Astrocyte of the cerebellum (primary cell): ENCODE measurements around the gene CAMTA1.

ENCODE experiments used
- DNase-seq: peaks from one replicate; pipeline ENCODE4 v3.0.0-alpha.2; 2011; ENCODE audit warnings: low read depth
- H3K4me3 ChIP-seq: 2 replicates; pipeline ENCODE4 v1.5.1; 2011; ENCODE audit warnings: mild to moderate bottlenecking, low read depth, low read length, moderate library complexity
- in situ Hi-C: cut with HindIII; loops from 2 replicates; pipeline ENCODE4 v1.10.0; 2017; ENCODE audit warnings: low sequenced_read_pairs
- TF ChIP-seq, protein P1 (sequence below): IDR thresholded peaks from 2 replicates; pipeline ENCODE4 v1.5.1; 2012; ENCODE audit warnings: low read length, low read depth, moderate library complexity, mild to moderate bottlenecking; ENCODE audit errors: missing control alignments

CAMTA1 gene

DNA sequence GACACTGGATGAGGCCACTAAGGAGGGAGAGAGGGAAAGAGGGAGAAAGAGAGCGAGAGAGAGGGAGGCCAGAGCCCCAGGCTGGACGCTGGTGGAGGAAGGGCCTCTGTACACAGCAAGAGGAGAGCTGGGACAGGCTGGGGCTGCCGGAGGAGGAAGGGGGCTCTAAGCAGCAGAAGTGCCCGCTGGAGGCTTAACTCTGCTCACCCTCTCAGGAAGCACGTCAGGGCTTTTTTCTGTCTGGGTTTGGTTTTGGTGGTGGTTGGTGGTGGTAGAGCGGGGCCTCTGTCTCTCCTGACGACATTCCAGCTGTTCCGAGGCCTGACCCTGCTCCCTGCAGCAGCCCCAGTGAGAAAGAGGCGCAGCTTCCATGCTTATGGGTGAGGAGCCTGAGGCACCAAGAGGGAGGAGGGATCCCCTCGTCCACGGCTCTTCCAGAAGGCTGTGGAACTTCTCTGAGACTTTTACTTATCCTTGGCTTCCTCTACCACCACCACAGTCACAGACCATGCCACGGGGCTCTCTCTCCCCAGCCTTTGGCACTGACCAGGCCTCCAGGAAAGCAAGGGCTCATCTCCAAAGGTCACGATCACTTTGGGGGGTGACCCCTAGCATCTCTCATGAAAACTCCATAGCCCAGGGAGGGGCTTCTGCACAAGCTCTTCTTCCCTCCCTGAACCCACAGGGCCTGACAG lies 849.4 kb downstream of the CAMTA1 start:
- no peak for DNase-seq
- H3K4me3 ChIP-seq: no peak overlapping the region
- in situ Hi-C loops: no loop called here
- TF ChIP-seq, protein P1, sequence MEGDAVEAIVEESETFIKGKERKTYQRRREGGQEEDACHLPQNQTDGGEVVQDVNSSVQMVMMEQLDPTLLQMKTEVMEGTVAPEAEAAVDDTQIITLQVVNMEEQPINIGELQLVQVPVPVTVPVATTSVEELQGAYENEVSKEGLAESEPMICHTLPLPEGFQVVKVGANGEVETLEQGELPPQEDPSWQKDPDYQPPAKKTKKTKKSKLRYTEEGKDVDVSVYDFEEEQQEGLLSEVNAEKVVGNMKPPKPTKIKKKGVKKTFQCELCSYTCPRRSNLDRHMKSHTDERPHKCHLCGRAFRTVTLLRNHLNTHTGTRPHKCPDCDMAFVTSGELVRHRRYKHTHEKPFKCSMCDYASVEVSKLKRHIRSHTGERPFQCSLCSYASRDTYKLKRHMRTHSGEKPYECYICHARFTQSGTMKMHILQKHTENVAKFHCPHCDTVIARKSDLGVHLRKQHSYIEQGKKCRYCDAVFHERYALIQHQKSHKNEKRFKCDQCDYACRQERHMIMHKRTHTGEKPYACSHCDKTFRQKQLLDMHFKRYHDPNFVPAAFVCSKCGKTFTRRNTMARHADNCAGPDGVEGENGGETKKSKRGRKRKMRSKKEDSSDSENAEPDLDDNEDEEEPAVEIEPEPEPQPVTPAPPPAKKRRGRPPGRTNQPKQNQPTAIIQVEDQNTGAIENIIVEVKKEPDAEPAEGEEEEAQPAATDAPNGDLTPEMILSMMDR: no peak

DNA sequence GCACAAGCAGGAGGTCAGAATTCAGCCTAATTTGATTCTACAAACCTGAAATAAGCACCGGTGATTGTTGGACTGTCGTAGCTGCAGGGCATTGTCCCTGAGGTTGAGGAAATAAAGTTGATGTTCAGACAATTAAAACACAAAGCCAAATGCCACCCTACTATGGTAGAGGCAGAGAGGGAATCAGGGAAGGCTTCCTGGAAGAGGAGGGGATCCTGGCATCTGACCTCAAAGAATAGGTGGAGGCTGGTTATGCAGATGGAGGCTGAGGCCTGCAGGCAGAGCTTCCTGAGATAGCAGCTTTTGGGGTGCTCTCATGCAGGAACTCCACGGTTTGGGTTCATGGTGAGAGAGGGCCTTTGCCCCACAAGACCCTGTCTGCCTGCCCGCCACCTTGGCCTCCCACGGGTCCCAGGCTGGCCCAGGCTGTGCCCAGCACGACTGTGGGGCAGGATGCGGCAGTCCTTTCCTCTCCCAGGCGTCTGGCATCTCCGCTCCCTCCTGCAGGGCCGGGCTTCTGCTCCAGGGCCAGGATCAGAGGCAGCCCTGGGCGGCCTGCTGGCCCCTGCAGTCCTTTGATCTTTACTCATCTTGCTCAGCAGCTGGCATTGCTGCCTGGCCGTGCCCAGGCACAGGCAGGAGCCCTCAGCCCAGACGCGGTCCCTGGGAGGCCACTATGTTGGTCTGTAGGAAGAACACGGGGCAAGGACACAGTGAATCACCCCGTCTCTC lies 851.7 kb downstream of the CAMTA1 start:
- no peak overlapping the region for H3K4me3 ChIP-seq
- in situ Hi-C loops: no loop called here
- TF ChIP-seq, protein P1: no peak
- DNase-seq: no peak

DNA sequence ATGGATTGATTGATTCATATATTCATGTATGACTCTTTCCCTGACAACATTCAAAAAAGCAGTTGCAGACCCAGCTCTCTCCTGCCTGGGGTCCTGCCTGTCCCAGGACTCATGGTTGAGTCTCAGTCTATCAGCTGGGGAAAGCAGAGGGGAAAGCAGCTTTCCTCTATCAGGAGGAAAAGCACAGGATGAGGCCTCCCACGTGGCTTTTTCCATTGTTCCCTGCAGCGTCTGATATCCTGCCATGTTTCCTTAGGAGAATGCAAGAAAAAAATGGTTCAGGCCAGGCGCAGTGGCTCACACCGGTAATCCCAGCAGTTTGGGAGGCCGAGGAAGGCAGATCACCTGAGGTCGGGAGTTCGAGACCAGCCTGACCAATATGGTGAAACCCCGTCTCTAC lies 852.8 kb downstream of the CAMTA1 start:
- in situ Hi-C loops: no loop called here
- H3K4me3 ChIP-seq: no peak overlapping the region
- TF ChIP-seq, protein P1: no peak
- no peak for DNase-seq

DNA sequence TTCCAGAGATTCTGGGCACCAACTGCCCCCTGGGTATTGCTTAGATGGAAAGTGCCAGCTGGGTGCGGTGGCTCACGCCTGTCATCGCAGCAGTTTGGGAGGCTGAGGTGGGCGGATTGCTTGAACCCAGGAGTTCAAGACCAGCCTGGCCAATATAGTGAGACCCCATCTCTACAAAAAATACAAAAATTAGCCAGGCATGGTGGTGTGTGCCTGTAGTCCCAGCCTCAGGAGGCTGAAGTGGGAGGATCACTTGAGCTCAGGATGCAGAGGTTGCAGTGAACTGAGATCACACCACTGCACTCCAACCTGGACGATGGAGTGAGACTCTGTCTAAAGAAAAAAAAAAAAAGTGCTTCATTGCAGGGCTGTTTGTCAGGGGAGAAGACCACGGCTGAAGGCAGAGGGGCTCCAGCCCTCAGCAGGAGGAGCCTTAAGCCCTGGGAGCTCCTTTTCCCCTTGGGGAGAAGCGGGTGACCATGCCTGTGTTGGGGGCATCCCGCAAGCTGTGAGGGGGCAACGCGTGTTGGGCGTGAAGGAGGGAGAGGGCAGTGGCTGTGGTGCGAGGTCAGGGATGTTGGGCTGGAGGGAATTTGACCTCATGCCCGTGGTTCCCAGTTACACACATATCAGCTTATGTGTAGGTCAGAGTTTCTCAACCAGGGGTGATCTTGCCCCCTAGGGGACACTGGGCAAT lies 854.3 kb downstream of the CAMTA1 start:
- in situ Hi-C loops: no loop called here
- H3K4me3 ChIP-seq: no peak overlapping the region
- TF ChIP-seq, protein P1: no peak
- no peak for DNase-seq

DNA sequence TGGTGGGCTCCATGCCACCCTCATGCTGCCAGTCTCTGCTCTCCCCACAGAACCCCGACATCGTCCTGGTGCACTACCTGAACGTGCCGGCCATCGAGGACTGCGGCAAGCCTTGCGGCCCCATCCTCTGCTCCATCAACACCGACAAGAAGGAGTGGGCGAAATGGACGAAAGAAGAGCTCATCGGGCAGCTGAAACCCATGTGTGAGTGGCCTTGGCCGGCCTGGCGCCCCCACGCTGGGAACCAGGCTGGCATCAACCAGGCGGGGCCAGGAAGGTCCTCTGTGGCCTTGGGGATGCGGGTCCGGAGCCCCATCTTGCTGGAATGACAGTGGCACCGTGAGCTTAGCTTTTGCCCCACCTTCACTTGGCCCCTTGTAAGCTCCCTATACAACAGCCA lies 855.1 kb downstream of the CAMTA1 start:
- no peak overlapping the region for H3K4me3 ChIP-seq
- TF ChIP-seq, protein P1: no peak
- in situ Hi-C loops: no loop called here
- DNase-seq: no peak

DNA sequence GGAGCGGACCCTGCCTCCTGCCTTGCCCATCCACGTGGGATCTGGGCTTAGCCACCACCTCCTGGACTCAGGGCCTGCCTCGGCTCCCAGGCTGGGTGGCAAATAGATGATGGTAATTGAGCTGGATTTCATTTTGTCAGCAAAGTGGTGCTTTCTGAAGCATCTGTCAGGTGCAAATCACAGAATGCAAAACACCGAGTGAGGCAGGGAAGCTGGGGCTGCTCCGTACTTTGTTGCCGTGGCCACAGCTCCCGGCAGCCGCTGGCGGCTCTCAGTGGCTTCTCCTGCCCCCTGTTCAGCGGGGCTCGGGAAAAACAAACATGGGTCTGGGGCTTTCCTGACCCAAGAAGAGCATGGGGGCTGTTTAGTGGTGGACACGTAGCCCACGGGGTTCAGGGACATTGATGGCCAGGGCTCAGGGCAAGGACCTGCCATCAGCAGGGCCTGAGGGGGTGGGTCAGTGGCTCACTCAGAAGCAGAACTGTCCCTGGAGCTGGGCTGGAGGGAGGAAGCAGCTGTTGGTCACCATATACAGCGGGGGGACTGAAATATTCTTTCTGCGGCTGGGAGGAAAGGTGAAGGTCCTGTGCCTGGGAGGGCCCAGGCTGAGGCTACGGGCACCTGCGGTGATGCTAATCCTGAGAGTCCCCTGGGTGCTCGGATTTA lies 855.8 kb downstream of the CAMTA1 start:
- TF ChIP-seq, protein P1: no peak
- H3K4me3 ChIP-seq: no peak overlapping the region
- DNase-seq: no peak
- in situ Hi-C loops: no loop called here
